Activated CD8-positive, alpha-beta memory T cell treated with anti-CD3 and anti-CD28 coated beads for 36 hours (primary cell): ENCODE measurements around the gene SIRT7. TPM values are rescaled to one million over a fixed set of nuclear protein-coding genes. Genes with fewer than 3 reads are reported as not detected.

ENCODE experiments used
- CTCF ChIA-PET: fragments of 350-600 bp; sonication (Branson Sonifier 250); formaldehyde crosslinking; loops from one replicate; lab custom pipeline; 2021; ENCODE audit warnings: antibody characterized with exemption; lab: Charles Lee
- POLR2A ChIA-PET: fragments of 350-600 bp; sonication (Branson Sonifier 250); formaldehyde crosslinking; loops from one replicate; lab custom pipeline; 2021; ENCODE audit warnings: antibody characterized with exemption; lab: Charles Lee
- total RNA-seq, 2 experiments: library from RNA; stranded (reverse); gene quantifications; one replicate each; pipeline ENCODE4 v1.2.3, GENCODE V29; 2021

Gene SIRT7
- total RNA-seq, 2 experiments from 2014 or later = 37.1 to 39.7 TPM

GRCh38 chr17:81914103-81914850, 3.7 kb downstream of the SIRT7 start:
- CTCF ChIA-PET = no interaction called here

DNA sequence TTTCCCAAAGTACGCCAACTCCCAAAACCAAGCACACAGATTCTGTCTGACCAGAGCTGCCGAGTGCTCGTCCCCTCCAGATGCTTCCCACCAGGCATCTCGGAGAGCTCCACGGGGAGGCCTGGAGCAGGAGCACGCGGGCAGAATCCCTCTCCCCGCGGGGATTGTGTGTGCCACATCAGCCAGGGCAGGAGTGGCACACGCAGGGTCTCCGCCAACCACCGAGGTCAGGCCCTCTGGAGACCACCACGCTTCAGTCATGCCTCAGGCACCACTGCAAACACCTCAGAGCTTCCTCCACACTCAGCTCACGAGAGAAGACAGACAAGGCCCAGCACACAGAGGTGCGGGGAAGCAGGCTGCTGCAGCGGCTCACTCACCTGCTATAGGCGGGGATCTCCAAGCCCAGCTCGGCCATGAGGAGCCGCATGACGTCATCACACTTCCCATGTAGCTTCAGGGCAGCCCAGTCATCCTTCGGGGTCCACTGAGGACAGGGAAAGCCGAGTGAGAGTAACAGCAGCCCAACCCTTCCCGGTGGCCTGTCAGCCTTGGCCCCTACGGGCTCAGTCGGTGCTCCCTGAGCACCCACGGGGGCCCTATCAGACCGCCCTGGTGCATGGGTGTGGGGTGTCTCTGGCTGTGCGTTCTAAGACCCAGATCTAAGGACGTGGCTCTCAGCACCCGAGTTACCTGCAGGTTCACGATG, 4.4 kb downstream of the SIRT7 start:
- POLR2A ChIA-PET = interaction anchor here (0.9 kb wide), 1 partner anchor 13 kb away, joined by 5 read pairs; no protein-coding TSS in a partner anchor
- CTCF ChIA-PET = no interaction called here

More at GRCh38 chr17:81914103-81914850, 3.7 kb downstream of the SIRT7 start:
- POLR2A ChIA-PET = interaction anchor here (0.5 kb wide), 1 partner anchor 56 kb away, joined by 3 read pairs; no protein-coding TSS in a partner anchor

- ChIA-PET CTCF (no interaction called here), POLR2A (interaction anchor here (0.9 kb wide), 1 partner anchor 14 kb away, joined by 5 read pairs; no protein-coding TSS in a partner anchor)
Observed at GRCh38 chr17:81912441-81913309, 5.3 kb downstream of the SIRT7 start.

DNA sequence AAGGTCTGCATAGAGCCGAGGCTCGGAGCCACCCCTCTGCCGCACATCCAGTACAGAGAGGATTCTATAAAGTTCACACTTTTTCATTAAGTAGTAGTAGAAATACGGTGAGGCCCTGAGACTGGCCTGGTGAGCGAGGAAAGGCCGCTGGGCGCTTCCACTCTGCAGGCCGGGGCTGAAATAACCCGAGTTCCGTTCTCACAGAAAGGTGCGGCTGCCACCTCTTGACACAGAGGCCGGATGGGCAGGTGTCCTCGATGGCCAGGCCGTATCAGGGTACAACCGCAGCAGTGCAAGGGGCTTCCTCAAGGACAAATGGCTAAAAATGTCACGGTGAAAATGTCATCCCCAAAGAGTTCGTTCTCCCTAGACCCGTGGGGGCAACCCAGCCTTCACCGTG, 6.0 kb downstream of the SIRT7 start:
- CTCF ChIA-PET = no interaction called here
- POLR2A ChIA-PET = no interaction called here

- CTCF ChIA-PET = no interaction called here
- POLR2A ChIA-PET = no interaction called here
Observed at GRCh38 chr17:81911277-81911961, 6.6 kb downstream of the SIRT7 start, which contains the start of gene PCYT2. Gene PCYT2, minus strand, starts transcription at chr17:81911399. Its CDS starts 44 bp downstream, at chr17:81911355.

DNA sequence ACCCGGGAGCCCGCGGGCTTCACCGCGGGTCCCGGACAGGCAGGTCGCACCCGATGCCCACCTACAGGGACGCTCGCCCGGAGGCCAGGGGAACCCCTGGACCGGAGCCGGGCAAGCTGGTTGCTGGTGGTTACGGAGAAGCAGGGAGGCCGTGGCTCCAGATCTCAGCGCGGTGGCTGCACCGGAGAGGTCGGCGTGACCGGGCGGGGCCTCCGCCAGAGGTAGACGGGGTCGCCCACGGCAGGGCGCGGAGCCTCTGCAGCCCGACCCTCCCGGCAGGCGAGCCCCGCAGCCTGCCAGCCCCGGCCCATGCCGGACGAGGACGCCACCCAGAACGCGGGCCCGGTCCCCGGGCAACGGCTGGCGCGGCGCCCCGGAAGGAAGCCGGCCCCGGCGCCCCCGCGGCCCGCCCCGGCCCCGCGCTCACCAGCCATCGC, 7.1 kb downstream of the SIRT7 start:
- POLR2A ChIA-PET = no interaction called here
- CTCF ChIA-PET = no interaction called here

- POLR2A ChIA-PET = interaction anchor here (1.4 kb wide), 1 partner anchor 16 kb away, joined by 4 read pairs; no protein-coding TSS in a partner anchor
- CTCF ChIA-PET = no interaction called here
Observed at GRCh38 chr17:81909966-81910839, 7.8 kb downstream of the SIRT7 start.

DNA sequence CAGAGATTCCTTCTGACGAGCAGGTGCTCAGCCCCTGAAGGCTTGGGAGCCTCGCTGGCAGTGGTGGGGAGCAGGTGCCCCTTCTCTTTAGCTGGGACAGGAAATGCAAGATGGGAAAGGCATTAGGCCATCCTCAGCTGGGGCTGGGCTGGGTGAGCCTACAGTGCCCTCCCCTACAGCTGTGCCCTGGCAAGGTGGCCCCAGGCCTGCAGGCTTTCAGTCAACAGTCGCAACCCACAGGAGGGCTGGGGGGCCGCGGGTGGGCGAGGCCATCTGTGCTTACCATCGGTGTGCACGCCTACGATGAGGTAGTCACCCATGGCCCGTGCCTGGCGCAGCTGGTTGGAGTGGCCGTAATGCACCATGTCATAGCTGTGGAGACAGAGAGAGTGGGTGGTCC, 8.7 kb downstream of the SIRT7 start:
- CTCF ChIA-PET = interaction anchor here (0.7 kb wide), 1 partner anchor 13 kb away, joined by 3 read pairs; no protein-coding TSS in a partner anchor
- POLR2A ChIA-PET = interaction anchor here (1.4 kb wide), 1 partner anchor 17 kb away, joined by 4 read pairs; no protein-coding TSS in a partner anchor

- POLR2A ChIA-PET = interaction anchor here (1.4 kb wide), 1 partner anchor 18 kb away, joined by 4 read pairs; no protein-coding TSS in a partner anchor
- CTCF ChIA-PET = no interaction called here
Observed at GRCh38 chr17:81908793-81909192, 9.2 kb downstream of the SIRT7 start.

- CTCF ChIA-PET = no interaction called here
- POLR2A ChIA-PET = no interaction called here
Observed at GRCh38 chr17:81907219-81908145, 10.5 kb downstream of the SIRT7 start.

GRCh38 chr17:81906476-81907218, 11.3 kb downstream of the SIRT7 start:
- CTCF ChIA-PET = interaction anchor here (0.6 kb wide), 1 partner anchor 55 kb away, joined by 3 read pairs; no protein-coding TSS in a partner anchor
- POLR2A ChIA-PET = no interaction called here

- ChIA-PET CTCF (interaction anchor here (0.6 kb wide), 1 partner anchor 55 kb away, joined by 3 read pairs; no protein-coding TSS in a partner anchor), POLR2A (no interaction called here)
Observed at GRCh38 chr17:81905993-81906392, 12.0 kb downstream of the SIRT7 start.

DNA sequence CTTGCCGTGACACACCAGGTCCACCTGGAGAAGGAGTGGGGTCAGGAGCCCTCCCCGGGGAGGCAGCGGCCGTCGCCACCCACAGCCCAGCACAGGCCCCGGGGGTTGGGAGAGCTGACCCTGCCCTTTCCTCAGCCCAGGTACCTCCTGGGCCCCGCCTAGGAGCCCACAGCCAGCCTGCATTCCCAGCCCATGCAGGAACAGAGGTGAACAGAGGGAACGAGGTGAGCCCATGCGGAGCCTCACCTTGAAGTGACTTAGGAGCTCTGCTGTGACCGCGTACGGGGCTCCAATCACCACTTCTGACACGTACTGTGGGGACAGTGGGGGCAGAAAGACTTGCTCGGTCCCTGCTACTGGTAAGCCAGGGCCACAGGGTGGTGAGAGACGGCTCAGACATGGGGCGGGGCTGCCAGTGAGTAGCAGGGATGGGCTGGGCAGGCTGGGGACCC, 12.5 kb downstream of the SIRT7 start:
- ChIA-PET POLR2A (interaction anchor here (0.5 kb wide), 1 partner anchor 11 kb away, joined by 7 read pairs; no protein-coding TSS in a partner anchor), CTCF (no interaction called here)

GRCh38 chr17:81904600-81905423, 13.2 kb downstream of the SIRT7 start:
- CTCF ChIA-PET = no interaction called here
- POLR2A ChIA-PET = interaction anchor here (0.5 kb wide), 1 partner anchor 11 kb away, joined by 7 read pairs; no protein-coding TSS in a partner anchor
